Endothelial cell (in vitro differentiated cells): ENCODE measurements around the gene VTCN1. TPM values are rescaled to one million over a fixed set of nuclear protein-coding genes. Genes with fewer than 3 reads are reported as not detected.

ENCODE experiments used
- DNase-seq: peaks from one replicate; pipeline ENCODE4 v3.0.0; 2021; ENCODE audit warnings: low spot score
- H3K27ac Mint-ChIP-seq: one replicate; pipeline ENCODE4 v1.8.0; 2021; ENCODE audit warnings: mixed read lengths, inconsistent platforms; ENCODE audit not compliant: unreplicated experiment
- H3K27me3 Mint-ChIP-seq: one replicate; pipeline ENCODE4 v1.8.0; 2021; ENCODE audit warnings: mild to moderate bottlenecking, moderate library complexity, mixed read lengths, inconsistent platforms; ENCODE audit not compliant: unreplicated experiment
- H3K36me3 Mint-ChIP-seq: one replicate; pipeline ENCODE4 v1.8.0; 2021; ENCODE audit warnings: mild to moderate bottlenecking, low read depth, mixed read lengths, inconsistent platforms; ENCODE audit not compliant: unreplicated experiment
- H3K4me1 Mint-ChIP-seq: one replicate; pipeline ENCODE4 v1.8.0; 2021; ENCODE audit warnings: mild to moderate bottlenecking, mixed read lengths, inconsistent platforms; ENCODE audit not compliant: unreplicated experiment
- H3K4me3 Mint-ChIP-seq: one replicate; pipeline ENCODE4 v1.8.0; 2021; ENCODE audit warnings: mild to moderate bottlenecking, mixed read lengths, inconsistent platforms; ENCODE audit not compliant: unreplicated experiment
- H3K9me3 Mint-ChIP-seq: one replicate; pipeline ENCODE4 v1.8.0; 2021; ENCODE audit warnings: mixed read lengths, inconsistent platforms; ENCODE audit not compliant: unreplicated experiment
- CTCF ChIP-seq: fragments of 200-600 bp; sonication (generic); IDR thresholded peaks from one replicate; pipeline ENCODE4 v1.5.0; 2021; ENCODE audit warnings: antibody characterized with exemption; ENCODE audit not compliant: unreplicated experiment
- total RNA-seq: library from RNA; stranded (reverse); fragmentation: NEBNext Ultra II Directional; extraction: Animal tissue kit (Norgen Biotek cat#: 25700); gene quantifications from one replicate; pipeline ENCODE4 v1.2.1, GENCODE V29; 2021; ENCODE audit not compliant: unreplicated experiment

Gene VTCN1
- total RNA-seq, 1 donor from 2014 or later, result 0.23 TPM

GRCh38 chr1:117124661-117125060 is 86.1 kb downstream of the VTCN1 start:
- Mint-ChIP-seq H3K4me1 (peaks cover 6% of the 10 kb centered on the region), H3K36me3 (peaks cover 7% of the 10 kb centered on the region), H3K4me3 (no peak overlapping the region), H3K27ac (no peak overlapping the region), H3K9me3 (no peaks in the 10 kb centered on the region), H3K27me3 (peaks cover 3% of the 10 kb centered on the region)
- no peak for TF ChIP-seq CTCF
- DNase-seq, result no peak

DNA sequence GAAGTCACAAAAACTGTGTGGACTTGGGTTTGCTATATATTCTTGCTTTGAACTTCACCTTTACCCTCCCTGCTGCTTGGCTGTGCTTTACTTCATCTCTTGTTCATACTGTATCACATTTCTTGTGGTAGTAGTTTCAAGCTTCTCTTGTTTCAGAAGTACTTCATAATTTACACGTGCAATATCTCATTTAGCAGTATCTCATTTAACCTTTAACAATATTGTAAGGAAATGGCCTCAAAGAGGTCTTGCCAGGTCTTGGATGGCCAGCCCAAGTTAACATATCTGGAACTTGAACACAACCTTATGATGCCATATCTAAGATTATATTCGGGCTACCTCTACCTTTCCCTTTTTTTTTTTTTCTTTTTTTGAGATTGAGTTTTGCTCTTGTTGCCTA is 87.5 kb downstream of the VTCN1 start:
- Mint-ChIP-seq H3K4me1 (peaks cover 6% of the 10 kb centered on the region), H3K4me3 (no peak overlapping the region), H3K9me3 (no peaks in the 10 kb centered on the region), H3K36me3 (peaks cover 7% of the 10 kb centered on the region), H3K27me3 (peaks cover 3% of the 10 kb centered on the region), H3K27ac (peak overlapping the region; percentile 13)
- TF ChIP-seq CTCF, result no peak
- DNase-seq, result no peak

GRCh38 chr1:117122330-117123025 is 88.2 kb downstream of the VTCN1 start:
- Mint-ChIP-seq H3K27ac (peak overlapping the region; percentile 83), H3K36me3 (peaks cover 7% of the 10 kb centered on the region), H3K4me1 (peaks cover 6% of the 10 kb centered on the region), H3K27me3 (peaks cover 3% of the 10 kb centered on the region), H3K4me3 (peak overlapping the region; percentile 91), H3K9me3 (no peaks in the 10 kb centered on the region)
- peak; percentile 27 for TF ChIP-seq CTCF
- DNase-seq, result no peak

GRCh38 chr1:117121589-117122329 is 89.0 kb downstream of the VTCN1 start, which contains the start of gene TRIM45:
Gene TRIM45, minus strand, starts transcription at chr1:117121749. Its CDS starts 548 bp downstream, at chr1:117121201.
- Mint-ChIP-seq H3K27ac (peak within 1 kb of the TSS; percentile 83), H3K36me3 (peaks cover 7% of the 10 kb centered on the region), H3K27me3 (peaks cover 3% of the 10 kb centered on the region), H3K4me3 (peak within 1 kb of the TSS; percentile 95), H3K4me1 (peaks cover 6% of the 10 kb centered on the region), H3K9me3 (no peaks in the 10 kb centered on the region)
- peak; percentile 49 for TF ChIP-seq CTCF
- peak; percentile 93 for DNase-seq
